22Rv1 (cell line): ENCODE data around the gene MGAT4A.

ENCODE experiments used
- H3K27ac ChIP-seq: fragments of 450-650 bp; 2 replicates; pipeline ENCODE4 v1.5.1; 2017
- ZFX ChIP-seq: fragments of 450-650 bp; IDR thresholded peaks from 2 replicates; pipeline ENCODE4 v1.6.1; 2017; ENCODE audit warnings: antibody characterized with exemption, borderline replicate concordance
- TF ChIP-seq, protein P1 (sequence below): fragments of 450-650 bp; IDR thresholded peaks from 2 replicates; pipeline ENCODE4 v1.5.1; 2017; ENCODE audit warnings: mild to moderate bottlenecking

Gene MGAT4A

DNA sequence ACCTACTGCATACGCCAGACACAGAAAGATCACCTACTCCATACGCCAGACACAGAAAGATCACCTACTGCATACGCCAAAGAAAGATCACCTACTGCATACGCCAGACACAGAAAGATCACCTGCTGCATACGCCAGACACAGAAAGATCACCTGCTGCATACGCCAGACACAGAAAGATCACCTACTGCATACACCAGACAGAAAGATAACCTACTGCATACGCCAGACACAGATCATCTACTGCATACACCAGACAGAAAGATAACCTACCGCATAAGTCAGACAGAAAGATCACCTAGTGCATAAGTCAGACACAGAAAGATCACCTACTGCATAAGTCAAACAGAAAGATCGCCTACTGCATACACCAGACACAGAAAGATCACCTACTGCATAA, 148.4 kb downstream of the MGAT4A start:
- H3K27ac ChIP-seq: no peak overlapping the region
- TF ChIP-seq ZFX: no peak
- TF ChIP-seq, protein P1, sequence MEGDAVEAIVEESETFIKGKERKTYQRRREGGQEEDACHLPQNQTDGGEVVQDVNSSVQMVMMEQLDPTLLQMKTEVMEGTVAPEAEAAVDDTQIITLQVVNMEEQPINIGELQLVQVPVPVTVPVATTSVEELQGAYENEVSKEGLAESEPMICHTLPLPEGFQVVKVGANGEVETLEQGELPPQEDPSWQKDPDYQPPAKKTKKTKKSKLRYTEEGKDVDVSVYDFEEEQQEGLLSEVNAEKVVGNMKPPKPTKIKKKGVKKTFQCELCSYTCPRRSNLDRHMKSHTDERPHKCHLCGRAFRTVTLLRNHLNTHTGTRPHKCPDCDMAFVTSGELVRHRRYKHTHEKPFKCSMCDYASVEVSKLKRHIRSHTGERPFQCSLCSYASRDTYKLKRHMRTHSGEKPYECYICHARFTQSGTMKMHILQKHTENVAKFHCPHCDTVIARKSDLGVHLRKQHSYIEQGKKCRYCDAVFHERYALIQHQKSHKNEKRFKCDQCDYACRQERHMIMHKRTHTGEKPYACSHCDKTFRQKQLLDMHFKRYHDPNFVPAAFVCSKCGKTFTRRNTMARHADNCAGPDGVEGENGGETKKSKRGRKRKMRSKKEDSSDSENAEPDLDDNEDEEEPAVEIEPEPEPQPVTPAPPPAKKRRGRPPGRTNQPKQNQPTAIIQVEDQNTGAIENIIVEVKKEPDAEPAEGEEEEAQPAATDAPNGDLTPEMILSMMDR: no peak

DNA sequence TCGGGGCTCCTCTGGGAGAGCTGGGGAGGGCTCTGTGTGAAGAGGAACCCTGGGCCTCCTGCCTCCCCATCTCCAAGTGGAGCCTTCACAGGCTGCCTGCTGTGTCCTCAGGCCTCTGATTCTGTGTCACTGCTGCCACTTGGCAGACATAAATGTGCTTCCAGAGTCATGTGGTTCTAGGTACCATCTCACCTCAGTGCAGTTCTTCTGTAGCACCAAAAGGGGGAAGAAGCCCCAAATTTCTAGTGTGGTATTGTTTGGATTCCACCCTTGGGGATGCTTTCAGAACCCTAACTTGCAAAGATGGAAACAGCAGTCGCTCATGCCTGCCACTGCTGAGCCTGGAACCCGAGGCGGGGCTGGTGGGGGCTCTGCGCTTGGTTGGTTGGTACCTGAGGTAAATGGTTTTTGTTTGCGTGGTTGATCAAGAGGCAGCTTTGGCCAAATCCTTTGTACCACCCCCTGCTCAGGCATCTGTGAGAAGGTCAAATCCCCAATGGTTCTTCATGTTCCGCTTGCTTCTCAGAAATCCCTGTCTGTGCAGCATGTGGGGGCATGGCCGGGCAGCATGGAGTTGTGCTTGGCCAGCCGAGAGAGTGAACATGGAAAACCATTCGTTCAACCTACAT, 150.2 kb downstream of the MGAT4A start:
- no peak for TF ChIP-seq ZFX
- TF ChIP-seq, protein P1: no peak
- no peak overlapping the region for H3K27ac ChIP-seq

DNA sequence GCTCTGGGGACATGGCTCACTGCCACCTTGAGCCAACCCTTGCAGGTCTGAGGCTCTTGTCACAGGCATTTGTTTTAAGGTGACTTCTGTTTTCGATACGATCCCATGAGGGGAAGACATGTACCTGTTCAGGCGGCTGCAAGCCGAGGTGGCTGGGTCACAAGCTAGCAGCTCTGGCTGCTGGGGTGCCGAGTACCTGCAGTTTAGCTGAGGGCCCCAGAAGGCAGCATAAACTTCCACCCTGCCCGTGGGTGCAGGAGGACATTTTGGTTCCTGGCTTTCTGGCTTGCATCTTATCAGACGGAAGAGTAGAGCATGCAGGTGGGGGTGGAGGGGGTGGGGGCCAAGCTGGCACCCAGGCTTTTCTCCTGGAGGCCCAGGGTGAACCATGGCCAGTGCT, 151.0 kb downstream of the MGAT4A start:
- no peak for TF ChIP-seq ZFX
- TF ChIP-seq, protein P1: no peak
- H3K27ac ChIP-seq: no peak overlapping the region

DNA sequence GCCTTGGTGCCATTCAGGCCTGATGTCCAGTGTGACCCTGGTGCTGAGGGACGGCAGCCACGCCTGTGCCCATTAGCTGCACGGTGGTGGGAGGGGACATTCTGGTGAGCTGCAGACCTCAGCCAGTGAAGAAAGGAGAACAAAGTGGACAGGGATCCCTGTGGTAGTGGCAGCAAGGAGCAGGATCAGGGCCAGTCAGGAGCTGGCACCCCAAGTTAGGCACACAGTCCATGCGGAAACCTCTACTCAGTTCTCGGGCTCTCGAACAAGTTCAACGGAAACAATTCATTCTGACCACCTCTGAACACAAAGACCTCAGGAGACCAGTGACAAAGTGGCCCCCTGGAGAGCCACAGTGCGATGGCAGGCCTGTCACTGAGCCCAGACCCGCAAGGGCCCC, 152.7 kb downstream of the MGAT4A start:
- TF ChIP-seq, protein P1: no peak
- TF ChIP-seq ZFX: no peak
- H3K27ac ChIP-seq: no peak overlapping the region

DNA sequence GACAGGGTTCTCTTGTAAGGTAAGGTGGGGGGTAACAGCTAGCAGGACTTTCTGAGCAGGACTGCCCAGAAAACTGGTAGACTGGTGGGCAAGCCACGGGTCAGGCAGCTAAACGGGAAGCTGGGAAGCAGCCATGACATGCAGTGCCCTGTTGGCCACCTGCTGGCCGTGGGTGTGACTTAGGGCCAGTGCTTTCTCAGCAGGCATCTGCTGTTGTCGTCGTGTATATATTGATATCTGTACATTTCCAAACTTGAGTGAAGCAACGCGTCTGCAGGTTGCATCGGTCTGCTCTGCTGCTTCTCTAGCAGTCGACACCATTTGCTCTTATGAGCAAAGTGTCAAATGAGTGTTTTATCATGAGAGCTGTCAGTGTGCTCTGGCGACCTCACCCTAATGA, 153.6 kb downstream of the MGAT4A start:
- no peak for TF ChIP-seq ZFX
- TF ChIP-seq, protein P1: peak; percentile 12; the same call in 1 of the 2 replicates
- H3K27ac ChIP-seq: no peak overlapping the region

DNA sequence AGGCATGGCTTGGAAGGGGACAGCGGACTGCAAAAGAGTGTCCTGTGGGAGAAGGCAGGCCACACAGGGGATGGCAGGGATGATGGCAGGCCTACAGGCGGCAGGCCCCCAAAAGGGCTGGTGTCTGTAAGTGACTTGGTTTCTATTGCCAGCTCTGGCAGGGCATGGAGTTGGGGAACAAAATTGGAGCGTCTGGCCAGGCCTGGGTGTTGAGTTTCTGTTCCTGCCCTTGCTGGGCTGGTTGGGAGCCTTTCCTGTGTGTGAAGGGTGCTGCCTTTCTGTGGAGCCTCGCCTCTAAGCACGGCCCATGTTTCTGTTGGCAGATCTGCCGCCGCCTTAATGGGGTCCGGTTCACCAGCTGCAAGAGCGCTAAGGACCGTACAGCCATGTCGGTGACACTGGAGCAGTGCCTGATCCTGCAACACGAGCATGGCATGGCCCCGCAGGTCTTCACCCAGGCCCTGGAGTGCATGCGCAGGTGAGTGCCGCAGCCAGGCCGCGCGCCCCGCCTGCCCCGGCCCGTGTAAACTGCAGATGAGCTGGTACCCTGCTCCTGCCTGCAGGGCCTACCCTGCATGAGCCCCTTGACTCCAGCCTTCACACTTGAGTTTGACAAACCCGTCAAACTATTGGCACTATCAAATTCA, 154.1 kb downstream of the MGAT4A start:
- H3K27ac ChIP-seq: no peak overlapping the region
- TF ChIP-seq, protein P1: no peak
- no peak for TF ChIP-seq ZFX

DNA sequence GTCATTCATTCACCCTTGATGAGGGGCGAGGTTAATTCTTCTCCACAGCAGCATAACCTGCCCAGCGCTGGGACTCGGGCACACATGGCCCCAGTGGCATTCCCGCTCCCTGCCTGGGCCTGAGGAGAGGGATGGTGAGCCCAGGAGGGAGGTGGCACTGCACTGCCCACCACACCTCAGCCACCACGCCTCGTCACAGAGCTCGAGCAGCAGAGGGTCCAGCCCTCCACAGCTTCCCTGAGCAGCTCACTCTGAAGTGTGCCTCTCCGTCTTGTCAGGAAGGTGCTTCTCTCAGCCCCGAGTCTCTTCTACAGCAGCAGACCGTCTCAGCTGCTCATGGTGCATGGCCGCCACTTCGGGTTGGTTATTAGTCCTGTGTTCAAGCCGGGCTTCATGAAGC, 157.5 kb downstream of the MGAT4A start:
- TF ChIP-seq, protein P1: no peak
- TF ChIP-seq ZFX: no peak
- H3K27ac ChIP-seq: no peak overlapping the region
